Osteocyte (in vitro differentiated cells): Measurements from ENCODE around the gene ARHGAP28. TPM values are rescaled to one million over a fixed set of nuclear protein-coding genes. Genes with fewer than 3 reads are reported as not detected.

ENCODE experiments used
- DNase-seq: peaks from one replicate; pipeline ENCODE4 v3.0.0; 2021; ENCODE audit warnings: mixed read lengths; ENCODE audit not compliant: unreplicated experiment; ENCODE audit errors: extremely low spot score
- H3K27ac Mint-ChIP-seq: one replicate; pipeline ENCODE4 v1.8.0; 2021; ENCODE audit warnings: mild to moderate bottlenecking, mixed read lengths; ENCODE audit not compliant: unreplicated experiment
- H3K27me3 Mint-ChIP-seq: one replicate; pipeline ENCODE4 v1.8.0; 2021; ENCODE audit warnings: mixed read lengths; ENCODE audit not compliant: unreplicated experiment
- H3K36me3 Mint-ChIP-seq: one replicate; pipeline ENCODE4 v1.8.0; 2021; ENCODE audit warnings: mixed read lengths; ENCODE audit not compliant: unreplicated experiment
- H3K4me1 Mint-ChIP-seq: one replicate; pipeline ENCODE4 v1.8.0; 2021; ENCODE audit warnings: mixed read lengths; ENCODE audit not compliant: unreplicated experiment
- H3K4me3 Mint-ChIP-seq: one replicate; pipeline ENCODE4 v1.8.0; 2021; ENCODE audit warnings: mild to moderate bottlenecking, moderate library complexity, mixed read lengths; ENCODE audit not compliant: unreplicated experiment
- H3K9me3 Mint-ChIP-seq: one replicate; pipeline ENCODE4 v1.8.0; 2021; ENCODE audit warnings: mixed read lengths; ENCODE audit not compliant: unreplicated experiment
- CTCF ChIP-seq: fragments of 200-600 bp; sonication (generic); IDR thresholded peaks from 2 replicates; pipeline ENCODE4 v1.5.0; 2021; ENCODE audit warnings: antibody characterized with exemption, mild to moderate bottlenecking, moderate library complexity
- total RNA-seq: library from RNA; stranded (reverse); gene quantifications from 2 replicates; pipeline ENCODE4 v1.2.1, GENCODE V29; 2021

The ARHGAP28 gene
- total RNA-seq, 1 donor from 2014 or later = 18.1 TPM

GRCh38 chr18:6807515-6808257 lies 78.2 kb downstream of the ARHGAP28 start:
- TF ChIP-seq CTCF = no peak
- Mint-ChIP-seq H3K36me3 (peaks cover 8% of the 10 kb centered on the region), H3K4me1 (peaks cover 19% of the 10 kb centered on the region), H3K9me3 (peaks cover 20% of the 10 kb centered on the region), H3K27me3 (peaks cover 2% of the 10 kb centered on the region), H3K27ac (no peak overlapping the region), H3K4me3 (no peak overlapping the region)
- no peak for DNase-seq

GRCh38 chr18:6810191-6810590 lies 80.7 kb downstream of the ARHGAP28 start:
- Mint-ChIP-seq H3K4me3 (no peak overlapping the region), H3K27ac (no peak overlapping the region), H3K4me1 (peaks cover 19% of the 10 kb centered on the region), H3K9me3 (peaks cover 17% of the 10 kb centered on the region), H3K27me3 (no peaks in the 10 kb centered on the region), H3K36me3 (peaks cover 5% of the 10 kb centered on the region)
- no peak for DNase-seq
- TF ChIP-seq CTCF = no peak

- DNase-seq = no peak
- Mint-ChIP-seq H3K36me3 (peaks cover 5% of the 10 kb centered on the region), H3K27me3 (no peaks in the 10 kb centered on the region), H3K9me3 (peaks cover 17% of the 10 kb centered on the region), H3K27ac (no peak overlapping the region), H3K4me3 (no peak overlapping the region), H3K4me1 (peaks cover 16% of the 10 kb centered on the region)
- no peak for TF ChIP-seq CTCF
Measured at GRCh38 chr18:6811816-6812215, 82.3 kb downstream of the ARHGAP28 start.

GRCh38 chr18:6814882-6815425 lies 85.4 kb downstream of the ARHGAP28 start:
- Mint-ChIP-seq H3K9me3 (peaks cover 9% of the 10 kb centered on the region), H3K36me3 (peaks cover 4% of the 10 kb centered on the region), H3K27ac (no peak overlapping the region), H3K4me1 (no peaks in the 10 kb centered on the region), H3K27me3 (no peaks in the 10 kb centered on the region), H3K4me3 (no peak overlapping the region)
- no peak for DNase-seq
- TF ChIP-seq CTCF = no peak

- no peak for DNase-seq
- no peak overlapping the region for H3K27ac Mint-ChIP-seq
- peaks cover 8% of the 10 kb centered on the region for H3K36me3 Mint-ChIP-seq
- H3K4me1 Mint-ChIP-seq = no peaks in the 10 kb centered on the region
- peaks cover 14% of the 10 kb centered on the region for H3K9me3 Mint-ChIP-seq
- no peak overlapping the region for H3K4me3 Mint-ChIP-seq
- TF ChIP-seq CTCF = no peak
- H3K27me3 Mint-ChIP-seq = no peaks in the 10 kb centered on the region
Measured at GRCh38 chr18:6816154-6816553, 86.6 kb downstream of the ARHGAP28 start.
